ENCODE results near the gene PTGES3L. TPM values are rescaled to one million over a fixed set of nuclear protein-coding genes. Genes with fewer than 3 reads are reported as not detected.
A peak's percentile ranks its signal among the peaks of the same experiment; 100 is the strongest.
"Not testable (repeated sequence)": the region's sequence is repeated elsewhere in the genome, so short reads cannot be mapped to it uniquely, and the experiment has no call there.

Gene PTGES3L
- polyA plus RNA-seq, 1 donor from 2014 or later = 7.8 TPM

- H4K20me1 ChIP-seq (ENCODE audit: insufficient read depth); H3K9me2 ChIP-seq (ENCODE audit: insufficient read depth, low read length); H3K9me3 ChIP-seq (ENCODE audit: low read length); H3K27ac ChIP-seq (ENCODE audit: low read length); H3K9ac ChIP-seq (ENCODE audit: low read length); H3K4me3 ChIP-seq (ENCODE audit: low read length); H3K27me3 ChIP-seq (ENCODE audit: insufficient read depth, low read depth, low read length); H2AFZ ChIP-seq (ENCODE audit: low read depth, low read length); H3K36me3 ChIP-seq (ENCODE audit: insufficient read depth, low read length); H3K4me2 ChIP-seq (ENCODE audit: low read length); H3F3A ChIP-seq (ENCODE audit: insufficient read depth, low read length, poor library complexity, severe bottlenecking): not testable (repeated sequence)
- peaks cover 15% of the 10 kb centered on the region for H3K79me2 ChIP-seq (replicated peaks; ENCODE audit: insufficient read depth, low read length)
Observed at GRCh38 chr17:43000894-43001293, 21.0 kb upstream of the PTGES3L start.

GRCh38 chr17:42999003-42999525, 19.2 kb upstream of the PTGES3L start:
- H3K9me3 ChIP-seq (ENCODE audit: low read length) = no peaks in the 10 kb centered on the region
- TF ChIP-seq MXI1 (conservative IDR thresholded peaks at IDR 0.05; ENCODE audit: poor library complexity, severe bottlenecking) = no peak
- TF ChIP-seq EP300 (conservative IDR thresholded peaks at IDR 0.05; ENCODE audit: poor library complexity, severe bottlenecking) = no peak
- no peak for TF ChIP-seq TAF1 (IDR thresholded peaks at IDR 0.05; ENCODE audit: low read depth)
- TF ChIP-seq RAD21 (conservative IDR thresholded peaks at IDR 0.05) = no peak
- peak overlapping the region; percentile 88 for H3K9ac ChIP-seq (ENCODE audit: low read length)
- H3K79me2 ChIP-seq (replicated peaks; ENCODE audit: insufficient read depth, low read length) = peaks cover 15% of the 10 kb centered on the region
- no peak overlapping the region for H2AFZ ChIP-seq (ENCODE audit: low read depth, low read length)
- no peaks in the 10 kb centered on the region for H3K9me2 ChIP-seq (ENCODE audit: insufficient read depth, low read length)
- H3F3A ChIP-seq (ENCODE audit: insufficient read depth, low read length, poor library complexity, severe bottlenecking) = no peaks in the 10 kb centered on the region
- H3K27ac ChIP-seq (ENCODE audit: low read length) = peak overlapping the region; percentile 84
- no peaks in the 10 kb centered on the region for H3K27me3 ChIP-seq (ENCODE audit: insufficient read depth, low read depth, low read length)
- H3K4me2 ChIP-seq (ENCODE audit: low read length) = peak overlapping the region; percentile 83
- no peaks in the 10 kb centered on the region for H4K20me1 ChIP-seq (ENCODE audit: insufficient read depth)
- peak overlapping the region; percentile 81 for H3K4me3 ChIP-seq (ENCODE audit: low read length)
- no peaks in the 10 kb centered on the region for H3K36me3 ChIP-seq (ENCODE audit: insufficient read depth, low read length)

GRCh38 chr17:42997984-42998938, 18.4 kb upstream of the PTGES3L start, which contains the start of gene RPL27:
Gene RPL27 (plus strand): TSS chr17:42998419. CDS start chr17:42998751, 332 bp downstream.
- H3K27me3 ChIP-seq (ENCODE audit: insufficient read depth, low read depth, low read length) = no peaks in the 10 kb centered on the region
- H3K27ac ChIP-seq (ENCODE audit: low read length) = peak within 1 kb of the TSS; percentile 84
- no peak within 1 kb of the TSS for H2AFZ ChIP-seq (ENCODE audit: low read depth, low read length)
- H3K79me2 ChIP-seq (replicated peaks; ENCODE audit: insufficient read depth, low read length) = peaks cover 15% of the 10 kb centered on the region
- peak within 1 kb of the TSS; percentile 81 for H3K4me3 ChIP-seq (ENCODE audit: low read length)
- H4K20me1 ChIP-seq (ENCODE audit: insufficient read depth) = no peaks in the 10 kb centered on the region
- H3K9ac ChIP-seq (ENCODE audit: low read length) = peak within 1 kb of the TSS; percentile 88
- TF ChIP-seq EZH2 (IDR thresholded peaks at IDR 0.05; ENCODE audit: borderline replicate concordance, insufficient read depth, low read length, poor library complexity, severe bottlenecking) = no peak
- peak; percentile 79 for TF ChIP-seq SMC3 (conservative IDR thresholded peaks at IDR 0.05; ENCODE audit: poor library complexity)
- peak; percentile 73 for TF ChIP-seq TAF1 (IDR thresholded peaks at IDR 0.05; ENCODE audit: low read depth)
- peak; percentile 70 for TF ChIP-seq RAD21 (conservative IDR thresholded peaks at IDR 0.05)
- TF ChIP-seq POLR2AphosphoS5 (IDR thresholded peaks at IDR 0.05) = peak; percentile 86
- peak; percentile 88 for TF ChIP-seq EP300 (conservative IDR thresholded peaks at IDR 0.05; ENCODE audit: poor library complexity, severe bottlenecking)
- peak; percentile 97 for TF ChIP-seq MXI1 (conservative IDR thresholded peaks at IDR 0.05; ENCODE audit: poor library complexity, severe bottlenecking)
- TF ChIP-seq CTCF (IDR thresholded peaks at IDR 0.05; ENCODE audit: poor library complexity, severe bottlenecking) = peak; percentile 93
- peak; percentile 92 for TF ChIP-seq REST (IDR thresholded peaks at IDR 0.05; ENCODE audit: borderline replicate concordance)
- no peaks in the 10 kb centered on the region for H3K9me3 ChIP-seq (ENCODE audit: low read length)
- H3K9me2 ChIP-seq (ENCODE audit: insufficient read depth, low read length) = no peaks in the 10 kb centered on the region
- no peaks in the 10 kb centered on the region for H3F3A ChIP-seq (ENCODE audit: insufficient read depth, low read length, poor library complexity, severe bottlenecking)
- H3K4me2 ChIP-seq (ENCODE audit: low read length) = peak within 1 kb of the TSS; percentile 83
- H3K36me3 ChIP-seq (ENCODE audit: insufficient read depth, low read length) = no peaks in the 10 kb centered on the region

Data from neural cell (in vitro differentiated cells).